OCI-M2 (cell line): Measurements from ENCODE around the gene KIF6.
A peak's percentile ranks its signal among the peaks of the same experiment; 100 is the strongest.

Experiments
- DNase-seq: peaks from one replicate; lab custom pipeline; 2025; ENCODE audit not compliant: unreplicated experiment; lab: John Stamatoyannopoulos, UW

The KIF6 gene

GRCh38 chr6:39357998-39358686 is 367.1 kb downstream of the KIF6 start:
- DNase-seq: no peak

GRCh38 chr6:39353698-39354315 is 371.4 kb downstream of the KIF6 start:
- no peak for DNase-seq

- DNase-seq: no peak
These were observed 374.3 kb downstream of the KIF6 start for GRCh38 chr6:39350723-39351505.

GRCh38 chr6:39348740-39349139 is 376.5 kb downstream of the KIF6 start:
- no peak for DNase-seq

- peak; percentile 85 for DNase-seq
These were observed 377.2 kb downstream of the KIF6 start for GRCh38 chr6:39347906-39348585.

GRCh38 chr6:39347206-39347605 is 378.0 kb downstream of the KIF6 start:
- no peak for DNase-seq

GRCh38 chr6:39344821-39345280 is 380.4 kb downstream of the KIF6 start:
- no peak for DNase-seq

GRCh38 chr6:39343396-39343870 is 381.8 kb downstream of the KIF6 start:
- DNase-seq: no peak

GRCh38 chr6:39342692-39343395 is 382.4 kb downstream of the KIF6 start:
- no peak for DNase-seq

- DNase-seq: no peak
These were observed 383.3 kb downstream of the KIF6 start for GRCh38 chr6:39341937-39342336.

GRCh38 chr6:39341352-39341751 is 383.9 kb downstream of the KIF6 start:
- no peak for DNase-seq

- no peak for DNase-seq
These were observed 385.2 kb downstream of the KIF6 start for GRCh38 chr6:39339868-39340550.

- no peak for DNase-seq
These were observed 385.9 kb downstream of the KIF6 start for GRCh38 chr6:39339096-39339867.

- DNase-seq: no peak
These were observed 386.8 kb downstream of the KIF6 start for GRCh38 chr6:39338397-39338796.

GRCh38 chr6:39335780-39336545 is 389.2 kb downstream of the KIF6 start:
- no peak for DNase-seq

- DNase-seq: no peak
These were observed 391.4 kb downstream of the KIF6 start for GRCh38 chr6:39333644-39334438.

- no peak for DNase-seq
These were observed 394.7 kb downstream of the KIF6 start for GRCh38 chr6:39330476-39330875.

- no peak for DNase-seq
These were observed 395.2 kb downstream of the KIF6 start for GRCh38 chr6:39330057-39330456.
